CD4-positive, alpha-beta T cell treated with Interleukin-6 for 4 hours (primary cell): ENCODE measurements around the gene ALG2.
A peak's percentile ranks its signal among the peaks of the same experiment; 100 is the strongest.
"Not testable (repeated sequence)": the region's sequence is repeated elsewhere in the genome, so short reads cannot be mapped to it uniquely, and the experiment has no call there.

Experiments
- DNase-seq: peaks from one replicate; pipeline ENCODE4 v3.0.0-alpha.2; 2020; ENCODE audit warnings: mixed read lengths

ALG2 gene

GRCh38 chr9:99221621-99222415, at the start of gene ALG2, which contains the start of gene SEC61B:
ALG2 (minus strand) TSS chr9:99221942; CDS start chr9:99221894, 48 bp downstream.
SEC61B (plus strand) TSS chr9:99222282; CDS start chr9:99222364, 82 bp downstream.
- peak; percentile 94 for DNase-seq

GRCh38 chr9:99270491-99270890, 48.7 kb upstream of the ALG2 start:
- DNase-seq = no peak

GRCh38 chr9:99269416-99269815, 47.7 kb upstream of the ALG2 start:
- no peak for DNase-seq

GRCh38 chr9:99266255-99267023, 44.7 kb upstream of the ALG2 start:
- peak; percentile 56 for DNase-seq

GRCh38 chr9:99265691-99266090, 43.9 kb upstream of the ALG2 start:
- DNase-seq = no peak

GRCh38 chr9:99264070-99264680, 42.4 kb upstream of the ALG2 start:
- DNase-seq = peak; percentile 12

- DNase-seq = no peak
These were observed 41.2 kb upstream of the ALG2 start for GRCh38 chr9:99262949-99263418.

GRCh38 chr9:99261923-99262322, 40.2 kb upstream of the ALG2 start:
- no peak for DNase-seq

GRCh38 chr9:99259231-99259918, 37.6 kb upstream of the ALG2 start:
- DNase-seq = peak; percentile 46

- no peak for DNase-seq
These were observed 36.1 kb upstream of the ALG2 start for GRCh38 chr9:99257723-99258389.

- DNase-seq = no peak
These were observed 33.9 kb upstream of the ALG2 start for GRCh38 chr9:99255651-99256050.

GRCh38 chr9:99253772-99254431, 32.2 kb upstream of the ALG2 start:
- no peak for DNase-seq

GRCh38 chr9:99253134-99253533, 31.4 kb upstream of the ALG2 start:
- no peak for DNase-seq

GRCh38 chr9:99251157-99251556, 29.4 kb upstream of the ALG2 start:
- no peak for DNase-seq

- no peak for DNase-seq
These were observed 27.9 kb upstream of the ALG2 start for GRCh38 chr9:99249619-99250018.

GRCh38 chr9:99244344-99245260, 22.9 kb upstream of the ALG2 start:
- no peak for DNase-seq

- no peak for DNase-seq
These were observed 19.4 kb upstream of the ALG2 start for GRCh38 chr9:99241106-99241505.

- no peak for DNase-seq
These were observed 17.8 kb upstream of the ALG2 start for GRCh38 chr9:99239341-99240060.

GRCh38 chr9:99238331-99238730, 16.6 kb upstream of the ALG2 start:
- DNase-seq = no peak

GRCh38 chr9:99237849-99238248, 16.1 kb upstream of the ALG2 start:
- not testable (repeated sequence) for DNase-seq
